HepG2 (cell line): Measurements from ENCODE around the gene PCSK5.

Source experiments
- CBX5 ChIP-seq: sonication (generic); formaldehyde crosslinking; IDR thresholded peaks from 2 replicates; pipeline ENCODE4 v1.4.0; 2020; ENCODE audit warnings: missing genetic modification reagents, borderline replicate concordance
- CTCF ChIP-seq: sonication (generic); formaldehyde crosslinking; IDR thresholded peaks from 2 replicates; pipeline ENCODE4 v1.5.0; 2020; ENCODE audit warnings: mild to moderate bottlenecking, missing genetic modification reagents, moderate library complexity
- HDAC2 ChIP-seq: sonication (generic); formaldehyde crosslinking; IDR thresholded peaks from 2 replicates; pipeline ENCODE4 v1.4.0; 2020; ENCODE audit warnings: missing genetic modification reagents
- NCOA2 ChIP-seq: sonication (generic); formaldehyde crosslinking; IDR thresholded peaks from 2 replicates; pipeline ENCODE4 v1.8.0; 2022; ENCODE audit warnings: inconsistent platforms
- NFE2L2 ChIP-seq: fragments of 150-350 bp; IDR thresholded peaks from 2 replicates; pipeline ENCODE4 v1.6.1; 2014; ENCODE audit warnings: low read length
- RBM22 ChIP-seq: fragments of 200-400 bp; formaldehyde crosslinking; optimal IDR thresholded peaks from 2 replicates; pipeline ENCODE3; 2017; ENCODE audit warnings: mild to moderate bottlenecking, low read length, moderate library complexity

- TF ChIP-seq CTCF (CRISPR knock-in tag) (no peak), NFE2L2 (no peak), NCOA2 (CRISPR knock-in tag) (no peak), CBX5 (CRISPR knock-in tag) (no peak), RBM22 (no peak), HDAC2 (CRISPR knock-in tag) (no peak)
Observed at GRCh38 chr9:75891771-75892215, 1.3 kb downstream of the PCSK5 start.
